ENCODE data around the gene APMAP. TPM values are rescaled to one million over a fixed set of nuclear protein-coding genes. Genes with fewer than 3 reads are reported as not detected.

APMAP gene
- total RNA-seq, 3 donors from 2014 or later, result 46.3 to 51.5 (median 47.3) TPM

- no peaks in the 10 kb centered on the region for H3K4me1 ChIP-seq (ENCODE audit: low read depth)
- intact Hi-C loops (cut with DNase I, micrococcal nuclease), result no loop called here
- H3K9me3 ChIP-seq, result peaks cover 17% of the 10 kb centered on the region
- ATAC-seq, result no peak
- no peaks in the 10 kb centered on the region for H3K36me3 ChIP-seq (ENCODE audit: low read depth)
- no peak for DNase-seq
- H3K4me3 ChIP-seq, result no peak overlapping the region
- no peak for TF ChIP-seq CTCF (IDR thresholded peaks at IDR 0.05)
Observed at GRCh38 chr20:24977797-24978196, 14.8 kb downstream of the APMAP start.

GRCh38 chr20:24977336-24977735 lies 15.2 kb downstream of the APMAP start:
- TF ChIP-seq CTCF (IDR thresholded peaks at IDR 0.05), result no peak
- Histone ChIP-seq H3K36me3 (ENCODE audit: low read depth) (no peaks in the 10 kb centered on the region), H3K4me3 (no peak overlapping the region), H3K4me1 (ENCODE audit: low read depth) (no peaks in the 10 kb centered on the region), H3K9me3 (peaks cover 17% of the 10 kb centered on the region)
- DNase-seq, result no peak
- intact Hi-C loops (cut with DNase I, micrococcal nuclease), result no loop called here
- no peak for ATAC-seq

DNA sequence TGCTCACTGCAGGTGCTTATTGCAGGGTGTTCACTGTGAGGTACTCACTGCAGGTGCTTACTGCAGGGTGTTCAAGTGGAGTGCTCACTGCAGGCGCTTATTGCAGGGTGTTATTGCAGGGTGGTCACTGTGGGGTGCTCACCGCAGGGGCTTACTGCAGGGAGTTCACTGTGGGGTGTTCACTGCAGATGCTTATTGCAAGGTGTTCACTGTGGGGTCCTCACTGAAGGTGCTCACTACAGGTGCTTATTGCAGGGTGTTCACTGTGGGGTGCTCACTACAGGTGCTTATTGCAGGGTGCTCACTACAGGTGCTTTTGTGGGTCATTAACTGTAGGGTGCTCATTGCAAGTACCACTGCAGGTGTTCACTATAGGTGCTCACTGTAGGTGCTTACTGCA lies 20.2 kb downstream of the APMAP start:
- Histone ChIP-seq H3K4me3 (no peak overlapping the region), H3K36me3 (ENCODE audit: low read depth) (no peaks in the 10 kb centered on the region), H3K4me1 (ENCODE audit: low read depth) (no peaks in the 10 kb centered on the region), H3K9me3 (peaks cover 5% of the 10 kb centered on the region)
- no peak for TF ChIP-seq CTCF (IDR thresholded peaks at IDR 0.05)
- DNase-seq (no peak), ATAC-seq (no peak)
- intact Hi-C loops (cut with DNase I, micrococcal nuclease), result no loop called here

GRCh38 chr20:24971376-24972101 lies 21.0 kb downstream of the APMAP start:
- DNase-seq (peak in 1 of 3 donors; percentile 1), ATAC-seq (no peak)
- Histone ChIP-seq H3K4me3 (no peak overlapping the region), H3K9me3 (peaks cover 5% of the 10 kb centered on the region), H3K4me1 (ENCODE audit: low read depth) (no peaks in the 10 kb centered on the region), H3K36me3 (ENCODE audit: low read depth) (no peaks in the 10 kb centered on the region)
- intact Hi-C loops (cut with DNase I, micrococcal nuclease), result no loop called here
- TF ChIP-seq CTCF (IDR thresholded peaks at IDR 0.05), result no peak

GRCh38 chr20:24970754-24971153 lies 21.8 kb downstream of the APMAP start:
- DNase-seq (peak in 1 of 3 donors; percentile 16), ATAC-seq (no peak)
- no peak for TF ChIP-seq CTCF (IDR thresholded peaks at IDR 0.05)
- intact Hi-C loops (cut with DNase I, micrococcal nuclease), result no loop called here
- no peak overlapping the region for H3K4me3 ChIP-seq
- no peaks in the 10 kb centered on the region for H3K36me3 ChIP-seq (ENCODE audit: low read depth)
- no peaks in the 10 kb centered on the region for H3K4me1 ChIP-seq (ENCODE audit: low read depth)
- H3K9me3 ChIP-seq, result peaks cover under 1% of the 10 kb centered on the region

Measured in mucosa of descending colon (tissue), 3 donors.